ENCODE data around the gene TRIM63. TPM values are rescaled to one million over a fixed set of nuclear protein-coding genes. Genes with fewer than 3 reads are reported as not detected.

TRIM63 gene
- total RNA-seq, 4 donors from 2014 or later, result 0.21 to 0.98 TPM; not detected in 2

DNA sequence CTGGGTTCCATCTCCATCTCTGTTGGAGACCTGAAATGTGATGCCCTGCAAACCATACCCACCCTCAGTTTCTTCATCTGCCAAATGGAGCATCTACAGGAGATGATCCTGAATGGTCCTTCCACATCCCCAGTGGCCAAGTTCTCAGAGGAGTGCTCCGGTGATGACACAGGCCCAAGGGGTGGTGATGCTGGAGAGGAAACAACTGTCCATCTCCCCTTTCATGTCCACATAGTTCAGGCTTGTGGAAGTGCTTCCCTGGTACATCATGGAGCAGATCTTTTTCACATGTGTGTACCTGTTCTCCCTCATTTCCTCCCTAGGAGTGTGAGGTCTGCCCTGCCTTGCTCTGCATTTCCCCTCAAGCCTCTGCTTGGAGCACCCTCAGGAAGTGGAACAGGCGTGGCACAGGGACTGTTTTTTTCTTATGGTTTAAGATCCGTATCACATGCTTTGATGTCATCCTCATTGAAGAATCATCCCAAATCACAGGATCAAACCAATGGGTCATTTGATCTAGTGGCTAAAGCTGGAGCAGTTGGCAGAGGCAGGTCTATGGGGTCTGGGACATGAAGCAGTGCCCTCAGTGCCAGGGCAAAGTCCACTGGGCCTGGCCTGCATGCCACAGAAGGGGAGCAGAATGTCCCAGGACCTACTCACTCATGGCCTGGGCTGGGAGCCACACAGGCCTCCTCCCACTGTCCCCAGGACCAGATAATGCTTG is 8.2 kb upstream of the TRIM63 start:
- Histone ChIP-seq H3K36me3 (no peaks in the 10 kb centered on the region), H3K27ac (no peak overlapping the region), H3K9me3 (no peaks in the 10 kb centered on the region), H3K4me3 (no peak overlapping the region), H3K27me3 (peaks cover 0 to 49% of the 10 kb centered on the region in 2 donors), H3K4me1 (no peaks in the 10 kb centered on the region)
- 76 to 79% methylated on average over 3 of the region's 3 CpGs for WGBS, 2 donors
- TF ChIP-seq EP300 (IDR thresholded peaks at IDR 0.05), result no peak
- TF ChIP-seq POLR2A (IDR thresholded peaks at IDR 0.05), result no peak
- TF ChIP-seq, protein P1, sequence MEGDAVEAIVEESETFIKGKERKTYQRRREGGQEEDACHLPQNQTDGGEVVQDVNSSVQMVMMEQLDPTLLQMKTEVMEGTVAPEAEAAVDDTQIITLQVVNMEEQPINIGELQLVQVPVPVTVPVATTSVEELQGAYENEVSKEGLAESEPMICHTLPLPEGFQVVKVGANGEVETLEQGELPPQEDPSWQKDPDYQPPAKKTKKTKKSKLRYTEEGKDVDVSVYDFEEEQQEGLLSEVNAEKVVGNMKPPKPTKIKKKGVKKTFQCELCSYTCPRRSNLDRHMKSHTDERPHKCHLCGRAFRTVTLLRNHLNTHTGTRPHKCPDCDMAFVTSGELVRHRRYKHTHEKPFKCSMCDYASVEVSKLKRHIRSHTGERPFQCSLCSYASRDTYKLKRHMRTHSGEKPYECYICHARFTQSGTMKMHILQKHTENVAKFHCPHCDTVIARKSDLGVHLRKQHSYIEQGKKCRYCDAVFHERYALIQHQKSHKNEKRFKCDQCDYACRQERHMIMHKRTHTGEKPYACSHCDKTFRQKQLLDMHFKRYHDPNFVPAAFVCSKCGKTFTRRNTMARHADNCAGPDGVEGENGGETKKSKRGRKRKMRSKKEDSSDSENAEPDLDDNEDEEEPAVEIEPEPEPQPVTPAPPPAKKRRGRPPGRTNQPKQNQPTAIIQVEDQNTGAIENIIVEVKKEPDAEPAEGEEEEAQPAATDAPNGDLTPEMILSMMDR (IDR thresholded peaks at IDR 0.05), result no peak
- DNase-seq (ENCODE audit: low spot score in 2 of 2), result no peak

DNA sequence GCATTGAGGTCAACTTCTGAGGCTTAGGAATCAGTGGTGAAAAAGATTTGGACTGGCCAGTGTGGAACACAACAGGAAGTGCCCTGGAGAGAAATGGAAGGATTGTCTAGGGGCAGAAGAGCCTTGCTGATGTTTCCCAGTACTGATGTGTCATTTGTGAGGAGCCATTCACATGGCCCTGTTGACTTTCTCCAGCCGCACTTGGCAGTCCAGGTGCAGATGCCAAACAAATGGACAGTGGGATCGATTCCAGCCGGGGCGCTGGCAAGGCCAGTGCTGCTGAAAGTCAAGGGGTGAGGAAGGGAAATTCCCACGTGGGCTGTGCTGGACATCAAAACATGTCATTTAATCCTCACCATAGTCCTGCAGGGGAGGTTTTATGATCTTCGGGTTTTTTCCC is 4.9 kb upstream of the TRIM63 start:
- no peak overlapping the region for H3K27ac ChIP-seq
- TF ChIP-seq POLR2A (IDR thresholded peaks at IDR 0.05), result no peak
- TF ChIP-seq EP300 (IDR thresholded peaks at IDR 0.05), result no peak
- TF ChIP-seq, protein P1 (IDR thresholded peaks at IDR 0.05), result no peak
- no peaks in the 10 kb centered on the region for H3K36me3 ChIP-seq
- H3K4me3 ChIP-seq, result no peak overlapping the region
- no peaks in the 10 kb centered on the region for H3K4me1 ChIP-seq
- no peak for DNase-seq (ENCODE audit: low spot score in 2 of 2)
- 43 to 44% methylated on average over 6 of the region's 6 CpGs for WGBS, 2 donors
- H3K9me3 ChIP-seq, result no peaks in the 10 kb centered on the region
- H3K27me3 ChIP-seq, result peaks cover 0 to 73% of the 10 kb centered on the region in 2 donors

DNA sequence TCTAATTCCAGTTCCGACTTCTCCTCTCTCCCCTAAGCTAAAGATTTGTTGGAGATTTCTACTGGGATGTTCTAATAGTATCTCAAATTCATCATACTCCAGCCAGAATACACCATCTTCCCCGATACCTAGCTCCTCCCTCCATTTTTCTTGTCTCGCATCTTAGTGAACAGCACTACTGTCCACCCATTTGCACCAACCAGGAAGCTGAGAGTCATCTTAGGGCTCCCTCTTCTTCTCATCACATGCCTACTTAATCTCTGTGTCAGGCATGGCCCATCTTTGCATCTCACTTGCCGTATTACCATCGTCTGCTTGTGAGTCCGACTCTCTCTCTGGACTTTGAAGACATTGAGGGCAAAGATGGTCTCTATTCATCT is 3.5 kb upstream of the TRIM63 start:
- Histone ChIP-seq H3K4me3 (no peak overlapping the region), H3K36me3 (no peaks in the 10 kb centered on the region), H3K4me1 (no peaks in the 10 kb centered on the region), H3K9me3 (no peaks in the 10 kb centered on the region), H3K27ac (no peak overlapping the region), H3K27me3 (peaks cover 0 to 74% of the 10 kb centered on the region in 2 donors)
- no peak for TF ChIP-seq POLR2A (IDR thresholded peaks at IDR 0.05)
- TF ChIP-seq EP300 (IDR thresholded peaks at IDR 0.05), result no peak
- TF ChIP-seq, protein P1 (IDR thresholded peaks at IDR 0.05), result no peak
- 89 to 91% methylated on average over 6 of the region's 6 CpGs for WGBS, 2 donors
- DNase-seq (ENCODE audit: low spot score in 2 of 2), result no peak

DNA sequence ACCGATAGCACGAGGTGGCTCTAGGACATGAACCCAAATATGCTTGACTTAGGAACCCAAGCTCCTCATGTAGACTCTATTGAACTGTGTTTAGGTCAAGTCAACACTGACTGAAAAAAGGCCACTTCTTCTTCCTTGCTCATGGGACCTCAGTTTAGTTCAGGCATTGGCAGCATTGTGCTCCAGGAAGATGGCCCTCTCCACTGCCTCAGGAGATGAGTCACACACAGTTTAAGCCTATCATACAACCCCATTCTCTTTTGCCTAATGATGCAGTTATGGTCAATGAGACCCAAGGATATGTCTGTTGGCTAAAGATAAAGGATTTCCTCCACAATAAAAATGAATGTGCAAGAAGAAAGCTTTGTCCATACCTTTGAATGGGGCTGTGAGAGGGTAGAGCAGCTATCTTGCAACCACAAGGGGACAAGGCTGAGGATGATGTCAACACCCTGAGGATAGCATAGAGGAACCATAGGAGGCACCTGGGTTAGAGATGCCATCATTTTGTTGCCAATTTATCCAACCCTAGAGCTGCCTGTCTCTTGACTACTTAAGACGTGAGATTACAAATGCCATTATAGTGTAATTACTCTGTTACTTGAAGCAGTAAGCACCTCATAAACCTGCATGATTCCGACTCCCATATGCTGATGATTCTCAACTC is 3.0 kb upstream of the TRIM63 start:
- Histone ChIP-seq H3K27ac (no peak overlapping the region), H3K4me3 (no peak overlapping the region), H3K27me3 (peaks cover 0 to 71% of the 10 kb centered on the region in 2 donors), H3K9me3 (no peaks in the 10 kb centered on the region), H3K4me1 (no peaks in the 10 kb centered on the region), H3K36me3 (no peaks in the 10 kb centered on the region)
- no peak for DNase-seq (ENCODE audit: low spot score in 2 of 2)
- TF ChIP-seq POLR2A (IDR thresholded peaks at IDR 0.05) (no peak), EP300 (IDR thresholded peaks at IDR 0.05) (no peak)
- TF ChIP-seq, protein P1 (IDR thresholded peaks at IDR 0.05), result no peak
- 83 to 84% methylated on average over 4 of the region's 4 CpGs for WGBS, 2 donors

DNA sequence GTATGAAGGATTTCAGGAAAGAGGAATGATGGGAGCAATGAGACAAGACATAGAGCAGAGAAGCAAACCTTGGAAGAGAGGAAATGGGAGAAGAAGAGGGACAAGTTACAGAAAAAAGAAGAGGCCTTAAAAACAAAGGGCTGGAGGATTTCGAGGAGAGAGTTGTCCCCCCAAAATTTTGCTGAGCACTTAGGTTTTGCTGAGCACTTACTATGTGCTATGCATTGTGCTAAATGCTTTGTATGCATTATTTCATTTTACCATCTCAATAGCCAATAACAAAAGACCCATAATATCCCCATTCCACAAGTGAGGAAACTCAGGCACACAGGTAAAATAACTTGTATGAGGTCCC is 2.5 kb upstream of the TRIM63 start:
- DNase-seq (ENCODE audit: low spot score in 2 of 2), result no peak
- Histone ChIP-seq H3K27me3 (peaks cover 0 to 66% of the 10 kb centered on the region in 2 donors), H3K27ac (no peak overlapping the region), H3K4me1 (no peaks in the 10 kb centered on the region), H3K9me3 (no peaks in the 10 kb centered on the region), H3K36me3 (no peaks in the 10 kb centered on the region), H3K4me3 (no peak overlapping the region)
- TF ChIP-seq POLR2A (IDR thresholded peaks at IDR 0.05) (no peak), EP300 (IDR thresholded peaks at IDR 0.05) (no peak)
- TF ChIP-seq, protein P1 (IDR thresholded peaks at IDR 0.05), result no peak
- WGBS, 2 donors, result 86% methylated on average over 1 of the region's 1 CpG
